Spleen (tissue), 11 donors: ENCODE results near the gene MEGF6. TPM values are rescaled to one million over a fixed set of nuclear protein-coding genes. Genes with fewer than 3 reads are reported as not detected.

Experiments used
- DNase-seq: peaks from one replicate; pipeline ENCODE4 v3.0.0-alpha.2; 2020
- H3K27ac ChIP-seq, 8 donors: fragments of 200-600 bp; sonication (generic) in 7 of 8; 1 replicate in 4 of 8; 2 replicates in 4 of 8; pipeline versions ENCODE4 v1.5.0 to v1.8.0; 2016 to 2021; ENCODE audit warnings: inconsistent platforms in 4 of 8, mild to moderate bottlenecking in 4 of 8, moderate library complexity in 1 of 8
- H3K27me3 ChIP-seq, 7 donors: fragments of 200-600 bp; sonication (generic) in 6 of 7; replicated peaks in 1 of 7; 1 replicate in 4 of 7; 2 replicates in 3 of 7; pipeline versions ENCODE4 v1.5.0 to v1.8.0; 2016 to 2021; ENCODE audit warnings: inconsistent platforms in 3 of 7, mild to moderate bottlenecking in 1 of 7
- H3K36me3 ChIP-seq, 6 donors: fragments of 200-600 bp; sonication (generic) in 5 of 6; 1 replicate in 4 of 6; 2 replicates in 2 of 6; pipeline versions ENCODE4 v1.5.0 to v1.8.0; 2016 to 2021; ENCODE audit warnings: inconsistent platforms in 2 of 6
- H3K4me1 ChIP-seq, 6 donors: fragments of 200-600 bp; sonication (generic) in 5 of 6; 1 replicate in 3 of 6; 2 replicates in 3 of 6; pipeline versions ENCODE4 v1.5.0 to v1.8.0; 2016 to 2021; ENCODE audit warnings: inconsistent platforms in 3 of 6
- H3K4me3 ChIP-seq, 8 donors: fragments of 200-600 bp; sonication (generic) in 7 of 8; 1 replicate in 4 of 8; 2 replicates in 4 of 8; pipeline versions ENCODE4 v1.5.0 to v1.8.0; 2016 to 2021; ENCODE audit warnings: inconsistent platforms in 4 of 8, mild to moderate bottlenecking in 4 of 8, moderate library complexity in 2 of 8
- H3K9me3 ChIP-seq, 8 donors: fragments of 200-600 bp; sonication (generic) in 7 of 8; 1 replicate in 4 of 8; 2 replicates in 4 of 8; pipeline versions ENCODE4 v1.5.0 to v1.8.0; 2016 to 2021; ENCODE audit warnings: inconsistent platforms in 4 of 8
- CTCF ChIP-seq, 11 experiments: fragments of 200-600 bp in 7 of 11; fragments of 450-650 bp in 4 of 11; sonication (generic) in 4 of 11; IDR thresholded peaks in 8 of 11; conservative IDR thresholded peaks in 3 of 11; 1 replicate in 7 of 11; 2 replicates in 4 of 11; pipeline versions ENCODE4 v1.4.0 to v1.8.0; 2016 to 2021; ENCODE audit warnings: antibody characterized with exemption in 11 of 11, inconsistent platforms in 4 of 11, mild to moderate bottlenecking in 1 of 11
- POLR2A ChIP-seq, 3 donors: fragments of 450-650 bp; IDR thresholded peaks; one replicate each; pipeline ENCODE4 v1.5.1; 2017; ENCODE audit warnings: antibody characterized with exemption in 3 of 3, mild to moderate bottlenecking in 1 of 3
- POLR2AphosphoS5 ChIP-seq, 3 donors: sonication (generic); formaldehyde crosslinking; IDR thresholded peaks; one replicate each; pipeline ENCODE4 v1.5.1; 2017; ENCODE audit warnings: antibody characterized with exemption in 3 of 3
- WGBS, 5 donors: extraction: QIAGEN DNeasy Blood & Tissue Kit in 3 of 5; methylation state at CpG; one replicate each; pipeline versions ENCODE4 v1.1.5 to v1.1.7; 2013 to 2018; 5-methylcytosine and 5-hydroxymethylcytosine counted together
- intact Hi-C: fragments of 100-400 bp; cut with DNase I; formaldehyde crosslinking; loops from one replicate; pipeline ENCODE4 v1.15.0; 2023; ENCODE audit warnings: low total_unique reads
- polyA plus RNA-seq, 3 donors: library from polyadenylated mRNA; stranded (reverse); fragments of 200-250 nt; gene quantifications; one replicate each; pipeline ENCODE4 v1.2.1, GENCODE V29; 2013
- total RNA-seq, 7 donors: library from RNA; depleted of rRNA in 3 of 7; stranded (reverse); fragments of >200 nt in 3 of 7; fragmentation: NEBNext Ultra II Directional in 4 of 7; extraction: Animal tissue kit (Norgen Biotek cat#: 25700) in 4 of 7; gene quantifications; one replicate each; pipeline versions ENCODE4 v1.1.0 to v1.2.1, GENCODE V29; 2016 to 2021
- donor health status: healthy with polysubstance abuse.
- donor health status: DM: no; HTN: no; CAD: no; lungs with moderate emphysema.
- donor health status: DM: no; HTN: no; CAD: no.
- donor health status: Bipolar disorder and iron deficiency.
- donor health status: healthy.
- donor health status: DM: no; HTN: no; CAD: no.
- donor health status: DM: yes; HTN: yes; CAD: no.

The MEGF6 gene
- total and polyA plus RNA-seq, 10 donors, result 8.7 to 39.5 (median 20.3) TPM

GRCh38 chr1:3492545-3493246 is 118.6 kb downstream of the MEGF6 start:
- H3K4me3 ChIP-seq, result no peak overlapping the region
- no peaks in the 10 kb centered on the region for H3K27me3 ChIP-seq
- WGBS, 5 donors, result 80 to 95% (median 86%) methylated on average over 7 to 17 of the region's 17 CpGs
- peaks cover 0 to 14% (median 12%) of the 10 kb centered on the region in 8 donors for H3K9me3 ChIP-seq
- no peak overlapping the region for H3K27ac ChIP-seq
- no peak for DNase-seq
- TF ChIP-seq POLR2AphosphoS5 (IDR thresholded peaks at IDR 0.05), result no peak
- no peak for TF ChIP-seq CTCF (IDR thresholded peaks at IDR 0.05 in 8 of 11, conservative IDR thresholded peaks at IDR 0.05 in 3 of 11)
- no peak for TF ChIP-seq POLR2A (IDR thresholded peaks at IDR 0.05)
- intact Hi-C loops, result no loop called here
- peaks cover 0 to 40% (median 0%) of the 10 kb centered on the region in 6 donors for H3K36me3 ChIP-seq
- H3K4me1 ChIP-seq, result peaks cover 0 to 13% (median 12%) of the 10 kb centered on the region in 6 donors

- peak in 1 of 3 donors; percentile 58 for TF ChIP-seq POLR2AphosphoS5 (IDR thresholded peaks at IDR 0.05)
- no peak for TF ChIP-seq POLR2A (IDR thresholded peaks at IDR 0.05)
- TF ChIP-seq CTCF (IDR thresholded peaks at IDR 0.05 in 8 of 11, conservative IDR thresholded peaks at IDR 0.05 in 3 of 11), result peak; percentile 95 to 100 (median 100)
- peaks cover 0 to 13% (median 12%) of the 10 kb centered on the region in 6 donors for H3K4me1 ChIP-seq
- intact Hi-C loops, result loop anchor here (2.0 kb wide), 1 partner anchor 127 kb away; no protein-coding TSS in a partner anchor
- H3K27me3 ChIP-seq, result no peaks in the 10 kb centered on the region
- H3K9me3 ChIP-seq, result peaks cover 0 to 18% (median 12%) of the 10 kb centered on the region in 8 donors
- H3K36me3 ChIP-seq, result peaks cover 0 to 32% (median 0%) of the 10 kb centered on the region in 6 donors
- WGBS, 5 donors, result 36 to 55% (median 40%) methylated on average over 22 to 41 of the region's 41 CpGs
- H3K27ac ChIP-seq, result no peak overlapping the region
- DNase-seq, result peak; percentile 95
- H3K4me3 ChIP-seq, result peak overlapping the region in 3 of 8 donors; percentile 14 to 58 (median 19)
Observed at GRCh38 chr1:3491291-3492246, 119.7 kb downstream of the MEGF6 start.

GRCh38 chr1:3490046-3490745 is 121.1 kb downstream of the MEGF6 start:
- 90 to 95% (median 94%) methylated on average over 13 to 23 of the region's 23 CpGs for WGBS, 5 donors
- TF ChIP-seq POLR2AphosphoS5 (IDR thresholded peaks at IDR 0.05), result peak in 1 of 3 donors; percentile 22
- TF ChIP-seq CTCF (IDR thresholded peaks at IDR 0.05 in 8 of 11, conservative IDR thresholded peaks at IDR 0.05 in 3 of 11), result peak in 1 of 11 experiments; percentile 14
- TF ChIP-seq POLR2A (IDR thresholded peaks at IDR 0.05), result no peak
- H3K4me3 ChIP-seq, result no peak overlapping the region
- H3K36me3 ChIP-seq, result peaks cover 0 to 28% (median 0%) of the 10 kb centered on the region in 6 donors
- no peak for DNase-seq
- H3K9me3 ChIP-seq, result peaks cover 0 to 18% (median 12%) of the 10 kb centered on the region in 8 donors
- no peaks in the 10 kb centered on the region for H3K27me3 ChIP-seq
- no peak overlapping the region for H3K27ac ChIP-seq
- H3K4me1 ChIP-seq, result peaks cover 0 to 13% (median 12%) of the 10 kb centered on the region in 6 donors
- intact Hi-C loops, result loop anchor here (2.0 kb wide), 1 partner anchor 129 kb away; no protein-coding TSS in a partner anchor
